Naive thymus-derived CD8-positive, alpha-beta T cell (primary cell): ENCODE measurements around the gene FBXW8. TPM values are rescaled to one million over a fixed set of nuclear protein-coding genes. Genes with fewer than 3 reads are reported as not detected.

Experiments
- ATAC-seq, 2 donors: fragments of 150-1000 bp; cut with Tn5 transposase in 1 of 2; sonication (Bioruptor Pico), chemical (Tn5 transposase) in 1 of 2; 1 replicate in 1 of 2; 2 replicates in 1 of 2; pipeline ENCODE4 v1.10.0; 2021; ENCODE audit warnings: mild to moderate bottlenecking in 2 of 2, moderate library complexity in 2 of 2
- POLR2A ChIA-PET: fragments of 350-600 bp; sonication (Branson Sonifier 250); formaldehyde crosslinking; loops from one replicate; lab custom pipeline; 2021; ENCODE audit warnings: antibody characterized with exemption; lab: Charles Lee
- DNase-seq, 10 donors: peaks; one replicate each; pipeline versions ENCODE4 v3.0.0 to v3.0.0-alpha.2; 2020 to 2022
- H3K27ac Mint-ChIP-seq, 10 donors: one replicate each; pipeline ENCODE4 v1.8.0; 2020 to 2022; ENCODE audit warnings: mild to moderate bottlenecking in 10 of 10, mixed read lengths in 10 of 10, moderate library complexity in 4 of 10, inconsistent platforms in 1 of 10
- H3K27me3 Mint-ChIP-seq, 5 donors: one replicate each; pipeline ENCODE4 v1.8.0; 2021 to 2022; ENCODE audit warnings: mixed read lengths in 5 of 5
- H3K36me3 Mint-ChIP-seq, 3 donors: one replicate each; pipeline ENCODE4 v1.8.0; 2020 to 2022; ENCODE audit warnings: mixed read lengths in 3 of 3, mild to moderate bottlenecking in 2 of 3, inconsistent platforms in 1 of 3
- H3K4me1 Mint-ChIP-seq, 4 donors: one replicate each; pipeline ENCODE4 v1.8.0; 2021 to 2022; ENCODE audit warnings: mixed read lengths in 4 of 4
- H3K4me3 Mint-ChIP-seq, 10 donors: one replicate each; pipeline ENCODE4 v1.8.0; 2020 to 2022; ENCODE audit warnings: mild to moderate bottlenecking in 10 of 10, mixed read lengths in 10 of 10, moderate library complexity in 6 of 10, inconsistent platforms in 1 of 10
- H3K9me3 Mint-ChIP-seq, 9 donors: one replicate each; pipeline ENCODE4 v1.8.0; 2020 to 2022; ENCODE audit warnings: mixed read lengths in 9 of 9, mild to moderate bottlenecking in 3 of 9, inconsistent platforms in 1 of 9, moderate library complexity in 1 of 9
- polyA plus RNA-seq, 3 donors: library from polyadenylated mRNA; unstranded; fragments of 300-500 nt; fragmentation: Illumina TruSeq; gene quantifications; one replicate each; pipeline ENCODE4 v1.2.3, GENCODE V29; 2021
- total RNA-seq, 8 experiments: library from RNA in 2 of 8; stranded (reverse) in 2 of 8; gene quantifications; one replicate each; pipeline ENCODE4 v1.2.3 and lab custom pipeline; 2021 to 2026

The FBXW8 gene
- total and polyA plus RNA-seq, 5 experiments from 2014 or later: 5.3 to 18.3 (median 9.0) TPM

- Mint-ChIP-seq H3K4me3 (no peak overlapping the region), H3K9me3 (no peaks in the 10 kb centered on the region), H3K27me3 (no peaks in the 10 kb centered on the region), H3K36me3 (peaks cover 0 to 71% (median 1%) of the 10 kb centered on the region in 3 donors), H3K27ac (peak overlapping the region in 2 of 10 donors; percentile 25 to 44), H3K4me1 (peaks cover 0 to 6% (median 2%) of the 10 kb centered on the region in 4 donors)
- ATAC-seq: no peak
- POLR2A ChIA-PET: interaction anchor here (1.5 kb wide), 1 partner anchor 12 kb away, joined by 3 read pairs; no protein-coding TSS in a partner anchor
- DNase-seq: no peak
These were observed 115.6 kb downstream of the FBXW8 start for GRCh38 chr12:117026343-117026742.

GRCh38 chr12:117026921-117027250 is 116.1 kb downstream of the FBXW8 start:
- Mint-ChIP-seq H3K4me1 (peaks cover 0 to 6% (median 2%) of the 10 kb centered on the region in 4 donors), H3K27ac (peak overlapping the region in 2 of 10 donors; percentile 24 to 25)
- no peak for ATAC-seq

GRCh38 chr12:117027251-117028086 is 116.7 kb downstream of the FBXW8 start:
- H3K9me3 Mint-ChIP-seq: no peaks in the 10 kb centered on the region
- no peak overlapping the region for H3K4me3 Mint-ChIP-seq
- peaks cover 0 to 66% (median 1%) of the 10 kb centered on the region in 3 donors for H3K36me3 Mint-ChIP-seq
- no peaks in the 10 kb centered on the region for H3K27me3 Mint-ChIP-seq
- no peak for ATAC-seq
- no peak for DNase-seq
- peaks cover 1 to 8% (median 3%) of the 10 kb centered on the region in 4 donors for H3K4me1 Mint-ChIP-seq
- POLR2A ChIA-PET: interaction anchor here (1.5 kb wide), 1 partner anchor 11 kb away, joined by 3 read pairs; no protein-coding TSS in a partner anchor
- H3K27ac Mint-ChIP-seq: peak overlapping the region in 1 of 10 donors; percentile 24

More at GRCh38 chr12:117026921-117027250, 116.1 kb downstream of the FBXW8 start:
- no peak overlapping the region for H3K4me3 Mint-ChIP-seq
- H3K9me3 Mint-ChIP-seq: no peaks in the 10 kb centered on the region
- DNase-seq: no peak
- no peaks in the 10 kb centered on the region for H3K27me3 Mint-ChIP-seq
- POLR2A ChIA-PET: interaction anchor here (1.5 kb wide), 1 partner anchor 12 kb away, joined by 3 read pairs; no protein-coding TSS in a partner anchor
- peaks cover 0 to 68% (median 1%) of the 10 kb centered on the region in 3 donors for H3K36me3 Mint-ChIP-seq

- ATAC-seq (no peak), DNase-seq (no peak)
- Mint-ChIP-seq H3K27ac (peak overlapping the region in 1 of 10 donors; percentile 31), H3K9me3 (no peaks in the 10 kb centered on the region), H3K4me3 (no peak overlapping the region), H3K27me3 (no peaks in the 10 kb centered on the region), H3K36me3 (peaks cover 0 to 59% (median 1%) of the 10 kb centered on the region in 3 donors), H3K4me1 (peaks cover 3 to 10% (median 6%) of the 10 kb centered on the region in 4 donors)
- POLR2A ChIA-PET: no interaction called here
These were observed 117.5 kb downstream of the FBXW8 start for GRCh38 chr12:117028254-117028653.

- H3K36me3 Mint-ChIP-seq: peaks cover 0 to 44% (median 0%) of the 10 kb centered on the region in 3 donors
- peaks cover 0 to 8% (median 0%) of the 10 kb centered on the region in 5 donors for H3K27me3 Mint-ChIP-seq
- H3K27ac Mint-ChIP-seq: peak overlapping the region in 5 of 10 donors; percentile 2 to 77 (median 14)
- H3K4me1 Mint-ChIP-seq: peaks cover 8 to 17% (median 12%) of the 10 kb centered on the region in 4 donors
- POLR2A ChIA-PET: no interaction called here
- no peak overlapping the region for H3K4me3 Mint-ChIP-seq
- DNase-seq (no peak), ATAC-seq (no peak)
- no peaks in the 10 kb centered on the region for H3K9me3 Mint-ChIP-seq
These were observed 119.6 kb downstream of the FBXW8 start for GRCh38 chr12:117030187-117030900.

- H3K36me3 Mint-ChIP-seq: peaks cover 0 to 32% (median 0%) of the 10 kb centered on the region in 3 donors
- DNase-seq (no peak), ATAC-seq (no peak)
- peaks cover 0 to 8% (median 0%) of the 10 kb centered on the region in 5 donors for H3K27me3 Mint-ChIP-seq
- H3K27ac Mint-ChIP-seq: peak overlapping the region in 3 of 10 donors; percentile 15 to 82 (median 40)
- H3K4me1 Mint-ChIP-seq: peaks cover 7 to 17% (median 10%) of the 10 kb centered on the region in 4 donors
- H3K4me3 Mint-ChIP-seq: no peak overlapping the region
- POLR2A ChIA-PET: no interaction called here
- no peaks in the 10 kb centered on the region for H3K9me3 Mint-ChIP-seq
These were observed 121.3 kb downstream of the FBXW8 start for GRCh38 chr12:117031843-117032592.

GRCh38 chr12:117032593-117033381 is 122.0 kb downstream of the FBXW8 start:
- ATAC-seq: no peak
- Mint-ChIP-seq H3K4me1 (peaks cover 7 to 17% (median 10%) of the 10 kb centered on the region in 4 donors), H3K36me3 (peaks cover 0 to 28% (median 0%) of the 10 kb centered on the region in 3 donors), H3K27me3 (peaks cover 0 to 8% (median 0%) of the 10 kb centered on the region in 5 donors), H3K27ac (peak overlapping the region in 3 of 10 donors; percentile 40 to 82 (median 59)), H3K4me3 (peak overlapping the region in 1 of 10 donors; percentile 7), H3K9me3 (no peaks in the 10 kb centered on the region)
- POLR2A ChIA-PET: no interaction called here
- DNase-seq: no peak

DNA sequence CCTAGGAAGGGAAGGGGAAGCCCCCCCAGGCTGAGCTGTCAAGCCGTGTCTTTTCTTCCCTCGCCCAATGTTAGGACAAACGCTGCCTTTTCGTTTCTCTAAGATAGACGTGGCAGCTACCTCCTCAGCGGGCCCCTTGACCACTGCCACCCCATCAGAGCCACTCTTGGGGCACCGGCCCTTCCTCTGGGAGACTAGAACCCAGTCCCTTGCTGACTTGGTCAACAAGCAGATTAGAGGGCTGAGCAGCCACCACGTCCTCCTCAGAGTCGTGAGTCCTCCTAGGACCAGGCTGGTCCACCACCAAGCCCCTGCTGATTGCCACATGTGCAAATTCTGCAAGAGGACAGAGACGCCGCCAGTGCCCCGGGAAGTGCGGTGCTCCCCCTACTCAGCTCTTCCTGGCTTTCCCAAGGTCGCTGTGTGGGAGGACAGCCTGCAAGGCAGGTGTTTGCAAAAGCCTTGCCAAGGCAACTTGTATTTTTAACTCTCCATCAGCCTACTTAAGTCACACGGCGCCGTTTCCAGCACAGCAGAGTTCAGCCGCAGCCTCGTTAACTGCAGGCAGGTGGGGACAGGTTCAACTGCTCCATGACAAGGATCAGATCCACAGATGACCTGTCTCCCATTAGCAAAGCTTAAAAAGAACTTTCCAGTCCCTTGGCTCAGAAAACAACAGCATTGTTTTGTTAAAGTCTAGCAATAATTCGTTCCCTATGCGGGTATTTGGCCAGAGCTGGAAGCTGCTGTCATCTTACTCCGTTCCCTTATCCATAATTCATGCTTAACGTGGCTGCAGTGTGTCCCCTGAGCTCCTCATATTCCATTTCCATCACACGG is 122.9 kb downstream of the FBXW8 start:
- Mint-ChIP-seq H3K27ac (peak overlapping the region in 2 of 10 donors; percentile 60 to 85), H3K36me3 (peaks cover 0 to 21% (median 0%) of the 10 kb centered on the region in 3 donors), H3K9me3 (no peaks in the 10 kb centered on the region), H3K4me1 (peaks cover 7 to 17% (median 10%) of the 10 kb centered on the region in 4 donors), H3K4me3 (no peak overlapping the region), H3K27me3 (peaks cover 0 to 8% (median 0%) of the 10 kb centered on the region in 5 donors)
- ATAC-seq: no peak
- no peak for DNase-seq
- POLR2A ChIA-PET: no interaction called here

DNA sequence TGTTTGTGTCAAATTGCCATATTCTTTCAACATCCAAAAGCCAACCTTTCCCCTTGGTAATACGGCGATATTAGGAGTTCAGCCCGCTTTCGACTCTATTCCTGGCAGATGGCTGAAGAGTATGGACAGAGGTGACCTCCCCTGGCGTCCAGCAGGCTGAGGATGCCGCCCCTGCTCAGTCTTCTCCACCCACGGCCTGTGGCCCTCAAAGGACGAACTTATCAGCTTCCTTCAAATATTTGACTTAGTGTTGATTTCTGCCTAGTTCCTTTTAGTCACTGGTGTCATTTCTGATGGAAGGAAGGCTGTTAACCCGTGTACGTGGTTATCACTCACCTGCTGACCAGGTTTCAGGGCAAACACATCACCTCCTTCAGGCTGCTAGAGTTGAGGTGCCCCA is 123.5 kb downstream of the FBXW8 start:
- no peaks in the 10 kb centered on the region for H3K9me3 Mint-ChIP-seq
- ATAC-seq (no peak), DNase-seq (no peak)
- H3K27me3 Mint-ChIP-seq: peaks cover 0 to 8% (median 0%) of the 10 kb centered on the region in 5 donors
- POLR2A ChIA-PET: no interaction called here
- peaks cover 0 to 17% (median 0%) of the 10 kb centered on the region in 3 donors for H3K36me3 Mint-ChIP-seq
- no peak overlapping the region for H3K27ac Mint-ChIP-seq
- no peak overlapping the region for H3K4me3 Mint-ChIP-seq
- peaks cover 7 to 17% (median 10%) of the 10 kb centered on the region in 4 donors for H3K4me1 Mint-ChIP-seq

GRCh38 chr12:117034701-117035151 is 124.0 kb downstream of the FBXW8 start:
- DNase-seq (no peak), ATAC-seq (no peak)
- Mint-ChIP-seq H3K27me3 (peaks cover 0 to 8% (median 0%) of the 10 kb centered on the region in 5 donors), H3K9me3 (no peaks in the 10 kb centered on the region), H3K4me3 (no peak overlapping the region), H3K4me1 (peaks cover 7 to 17% (median 10%) of the 10 kb centered on the region in 4 donors), H3K36me3 (peaks cover 0 to 14% (median 0%) of the 10 kb centered on the region in 3 donors), H3K27ac (no peak overlapping the region)
- POLR2A ChIA-PET: interaction anchor here (1.2 kb wide), 1 partner anchor 29 kb away, joined by 4 read pairs; no protein-coding TSS in a partner anchor
